Measurements from ENCODE around the gene SLC25A1. TPM values are rescaled to one million over a fixed set of nuclear protein-coding genes. Genes with fewer than 3 reads are reported as not detected.

SLC25A1 gene
- 54.1 TPM for total RNA-seq

DNA sequence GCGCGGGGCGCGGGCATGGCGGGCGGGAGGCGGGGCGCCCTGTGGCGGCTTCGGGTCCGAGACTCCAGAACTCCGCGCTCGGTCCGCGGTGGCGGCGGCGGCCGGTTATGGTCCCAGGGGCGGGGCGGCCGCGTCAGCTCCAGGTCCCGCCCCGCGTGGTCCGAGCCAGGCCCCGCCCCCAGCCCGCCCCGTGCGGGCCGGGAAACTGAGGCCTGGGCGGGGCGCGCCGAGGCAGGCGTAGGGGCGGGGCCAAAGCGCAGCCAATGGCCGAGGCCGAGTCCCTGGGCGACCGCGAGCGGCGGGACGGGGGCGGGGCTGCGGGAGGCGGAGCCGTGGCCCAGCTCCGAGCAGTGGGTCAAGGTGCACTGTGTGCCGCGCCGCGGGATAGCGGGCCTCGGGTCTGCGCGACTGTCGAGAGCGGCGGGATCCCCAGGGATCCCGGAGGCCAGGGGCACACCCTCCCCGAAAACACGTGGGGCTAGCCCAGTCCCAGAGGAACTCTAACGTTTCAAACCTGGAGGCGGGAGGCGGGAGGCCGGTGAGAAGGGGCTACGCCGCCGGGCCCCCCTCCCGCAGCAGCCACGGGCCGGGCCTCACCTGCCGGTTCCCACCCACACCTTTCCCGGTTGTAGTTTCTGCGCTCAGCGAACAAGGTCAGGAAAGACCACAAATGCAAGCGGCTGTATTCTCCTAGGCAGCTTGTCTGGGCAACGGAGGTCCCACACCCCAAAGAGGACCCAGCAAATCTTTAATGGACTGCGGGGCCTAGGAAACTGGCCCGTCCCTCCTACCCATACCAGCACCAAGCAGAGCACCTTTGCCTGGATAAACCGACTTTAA lies at the start of gene SLC25A1:
TSS of gene SLC25A1 (minus strand) at position 80 of the 840 bp plus-strand sequence. CDS start at position 17, 63 bp downstream.
- ATAC-seq (peak; percentile 91), DNase-seq (ENCODE audit: low spot score) (peak; percentile 96)
- intact Hi-C loops (cut with DNase I) = no loop called here

DNA sequence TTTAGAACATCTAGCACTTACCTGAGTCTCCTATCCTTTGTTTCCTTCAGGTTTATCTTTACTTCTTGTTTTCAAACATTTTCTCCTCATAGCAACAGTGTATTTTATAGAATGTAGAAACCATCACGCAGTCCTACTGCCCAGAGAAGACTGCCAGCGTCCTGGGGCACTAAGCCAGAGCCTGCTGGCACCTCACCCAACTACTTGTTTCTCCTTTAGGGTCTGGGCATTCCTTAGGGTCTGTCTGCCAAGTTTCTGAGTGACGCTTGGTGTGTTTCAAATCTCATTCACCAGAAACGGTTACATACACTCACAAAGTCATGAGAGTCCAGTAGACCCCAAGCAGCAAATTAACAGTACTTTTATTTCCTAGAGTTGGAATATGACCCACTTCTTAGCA lies 49.6 kb upstream of the SLC25A1 start:
- intact Hi-C loops (cut with DNase I) = no loop called here
- no peak for DNase-seq (ENCODE audit: low spot score)
- no peak for ATAC-seq

DNA sequence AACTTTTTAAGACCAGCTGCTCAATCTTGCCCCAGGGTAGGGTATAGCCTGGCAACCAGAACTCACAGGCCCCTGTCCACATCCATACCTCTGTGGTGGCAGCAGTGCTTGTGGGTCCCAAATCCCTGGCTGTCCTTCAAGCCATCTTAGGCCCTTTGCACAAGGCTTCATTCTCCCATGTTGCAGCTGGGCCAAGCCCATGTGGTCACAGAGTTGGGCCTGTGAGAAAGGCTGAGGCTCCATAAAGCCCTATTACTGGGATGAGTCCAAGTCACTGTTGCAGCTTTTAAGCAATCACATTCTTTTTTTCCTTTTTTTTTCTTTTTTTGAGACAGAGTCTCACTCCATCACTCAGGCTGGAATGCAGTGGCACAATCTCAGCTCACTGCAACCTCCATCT lies 47.9 kb upstream of the SLC25A1 start:
- DNase-seq (ENCODE audit: low spot score) (no peak), ATAC-seq (no peak)
- intact Hi-C loops (cut with DNase I) = no loop called here

DNA sequence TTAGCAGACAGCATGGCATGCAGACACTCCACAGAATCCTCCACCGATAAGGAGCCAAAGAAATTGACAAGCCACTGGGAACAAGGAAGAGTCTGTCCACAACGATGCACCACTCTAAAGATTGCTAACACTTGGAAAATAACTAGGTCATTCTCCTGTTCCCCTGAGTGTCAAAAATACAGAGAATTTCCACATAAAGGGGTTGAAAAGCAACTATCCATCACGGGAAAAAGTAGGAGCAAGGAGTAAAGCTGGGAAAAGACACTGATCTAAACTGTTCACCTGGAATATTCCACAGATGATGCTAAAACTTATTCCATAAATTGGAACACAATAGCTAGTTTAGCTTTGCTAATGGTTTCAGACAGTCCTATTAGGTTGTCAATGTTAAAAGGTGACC lies 47.0 kb upstream of the SLC25A1 start:
- ATAC-seq = no peak
- intact Hi-C loops (cut with DNase I) = no loop called here

DNA sequence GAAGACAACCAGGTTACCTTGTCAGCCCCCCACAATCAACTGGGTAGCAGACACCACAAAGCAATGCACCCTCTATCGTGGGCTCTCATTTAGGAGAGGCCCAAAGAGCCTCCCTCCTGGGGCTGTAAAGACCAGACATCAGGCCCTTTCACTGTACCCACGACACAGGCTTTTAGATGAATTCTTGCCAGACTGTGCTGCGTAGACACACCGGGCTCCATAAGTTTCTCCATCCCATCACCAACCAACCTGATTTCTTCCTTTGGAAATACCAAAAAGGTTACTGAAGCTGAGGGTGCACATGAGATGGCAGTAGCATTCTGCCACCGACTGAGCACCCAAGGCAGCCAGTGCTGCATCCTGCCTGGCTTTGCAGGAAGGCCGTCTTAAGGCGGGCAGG lies 46.4 kb upstream of the SLC25A1 start:
- no peak for ATAC-seq
- intact Hi-C loops (cut with DNase I) = no loop called here
- DNase-seq (ENCODE audit: low spot score) = no peak

More for the DNA sequence above, 47.0 kb upstream of the SLC25A1 start:
- DNase-seq (ENCODE audit: low spot score) = no peak

DNA sequence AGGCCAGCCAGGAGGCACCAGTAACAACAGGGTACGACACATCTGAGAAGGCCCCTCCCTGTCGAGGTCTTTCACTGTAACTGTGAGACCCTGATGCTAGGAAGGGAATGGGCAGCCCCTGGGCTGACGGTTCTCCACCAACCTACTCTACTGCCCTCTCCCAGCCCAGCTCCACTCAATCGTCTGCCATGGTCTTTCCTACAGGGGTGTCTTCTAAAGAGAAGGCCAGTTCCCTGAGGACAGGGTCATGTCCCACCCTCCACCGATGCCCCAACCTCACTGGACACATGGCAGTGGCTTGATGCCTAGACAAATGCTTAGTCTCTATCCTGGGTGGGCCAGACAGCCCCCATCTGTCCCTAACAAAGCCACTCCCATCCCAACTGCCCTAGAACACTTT lies 46.0 kb upstream of the SLC25A1 start:
- ATAC-seq (no peak), DNase-seq (ENCODE audit: low spot score) (no peak)
- intact Hi-C loops (cut with DNase I) = no loop called here

DNA sequence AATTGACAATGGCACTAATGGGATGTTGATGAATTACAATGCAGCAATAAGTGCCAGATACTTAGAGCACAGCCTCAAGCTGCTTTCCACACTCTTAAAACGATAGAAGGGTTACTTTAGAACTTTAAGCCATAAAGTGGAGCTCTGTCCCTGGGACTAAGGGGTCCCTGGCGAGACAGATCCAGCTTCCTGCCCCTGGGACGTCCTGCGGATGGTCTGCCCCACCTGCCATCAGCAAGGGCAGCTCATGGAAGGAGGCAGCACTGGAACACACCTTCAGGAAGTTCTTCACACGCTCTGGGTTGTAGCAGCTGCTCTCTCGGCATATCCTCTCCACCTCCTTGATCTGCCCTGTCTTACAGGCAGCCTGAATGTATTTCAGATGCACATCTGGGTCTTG lies 45.1 kb upstream of the SLC25A1 start:
- intact Hi-C loops (cut with DNase I) = no loop called here
- DNase-seq (ENCODE audit: low spot score) (no peak), ATAC-seq (no peak)

DNA sequence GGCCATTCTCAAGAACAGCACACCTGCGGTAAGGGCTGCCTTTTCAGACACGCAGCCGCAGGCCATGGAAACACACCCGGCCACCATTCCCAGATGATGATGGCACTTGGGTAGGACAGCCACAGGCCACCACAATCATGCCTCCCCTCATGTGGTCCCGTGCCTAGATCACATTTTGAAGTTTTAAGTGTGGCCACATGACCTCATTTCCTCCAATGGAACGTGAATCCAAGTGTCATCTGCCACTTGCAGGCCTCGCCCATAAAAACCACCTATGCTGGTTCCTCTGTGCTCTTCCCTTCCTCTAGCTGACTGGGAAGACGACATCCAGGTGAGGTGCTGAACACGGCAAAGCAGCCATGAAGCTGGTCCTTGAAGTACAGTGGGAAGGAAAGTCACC lies 44.6 kb upstream of the SLC25A1 start:
- DNase-seq (ENCODE audit: low spot score) (no peak), ATAC-seq (no peak)
- intact Hi-C loops (cut with DNase I) = no loop called here

DNA sequence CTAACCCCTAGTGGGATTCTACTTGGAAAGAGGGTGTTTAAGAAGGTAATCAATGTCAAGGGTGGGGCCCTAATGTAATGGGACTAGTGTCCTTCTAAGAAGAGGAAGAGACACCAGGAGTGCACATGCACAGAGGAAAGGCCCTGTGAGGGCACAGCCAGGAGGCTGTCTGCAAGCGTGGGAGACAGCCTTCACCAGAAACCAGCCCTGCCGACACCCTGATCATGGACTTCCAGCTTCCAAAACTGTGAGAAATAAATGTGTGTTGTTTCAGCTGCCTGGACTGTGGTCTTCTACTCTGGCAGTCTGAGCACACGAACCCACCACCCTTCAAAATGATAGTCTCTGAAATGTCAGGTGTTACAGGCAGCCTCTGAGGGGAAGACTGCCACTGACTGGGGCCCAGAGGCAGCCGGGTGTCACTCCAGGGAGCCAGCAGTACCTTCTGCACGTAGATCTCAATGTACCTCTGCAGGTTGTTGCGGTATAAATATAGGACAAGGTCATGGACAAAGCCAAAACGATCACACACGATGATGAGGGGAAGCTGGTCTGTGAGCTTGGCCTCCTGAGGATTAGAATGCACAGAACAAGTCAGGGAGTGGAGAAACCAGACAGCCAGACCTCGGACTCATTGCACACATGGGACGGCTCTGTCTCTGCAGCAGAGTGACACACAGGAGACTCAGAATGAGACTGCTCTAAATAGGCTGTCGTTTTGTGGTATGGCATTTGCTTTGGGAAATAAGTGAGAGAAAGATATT lies 43.9 kb upstream of the SLC25A1 start:
- DNase-seq (ENCODE audit: low spot score) (no peak), ATAC-seq (no peak)
- intact Hi-C loops (cut with DNase I) = no loop called here

- DNase-seq (ENCODE audit: low spot score) = no peak
- no peak for ATAC-seq
- intact Hi-C loops (cut with DNase I) = no loop called here
Measured at GRCh38 chr22:19220867-19221266, 42.3 kb upstream of the SLC25A1 start.

DNA sequence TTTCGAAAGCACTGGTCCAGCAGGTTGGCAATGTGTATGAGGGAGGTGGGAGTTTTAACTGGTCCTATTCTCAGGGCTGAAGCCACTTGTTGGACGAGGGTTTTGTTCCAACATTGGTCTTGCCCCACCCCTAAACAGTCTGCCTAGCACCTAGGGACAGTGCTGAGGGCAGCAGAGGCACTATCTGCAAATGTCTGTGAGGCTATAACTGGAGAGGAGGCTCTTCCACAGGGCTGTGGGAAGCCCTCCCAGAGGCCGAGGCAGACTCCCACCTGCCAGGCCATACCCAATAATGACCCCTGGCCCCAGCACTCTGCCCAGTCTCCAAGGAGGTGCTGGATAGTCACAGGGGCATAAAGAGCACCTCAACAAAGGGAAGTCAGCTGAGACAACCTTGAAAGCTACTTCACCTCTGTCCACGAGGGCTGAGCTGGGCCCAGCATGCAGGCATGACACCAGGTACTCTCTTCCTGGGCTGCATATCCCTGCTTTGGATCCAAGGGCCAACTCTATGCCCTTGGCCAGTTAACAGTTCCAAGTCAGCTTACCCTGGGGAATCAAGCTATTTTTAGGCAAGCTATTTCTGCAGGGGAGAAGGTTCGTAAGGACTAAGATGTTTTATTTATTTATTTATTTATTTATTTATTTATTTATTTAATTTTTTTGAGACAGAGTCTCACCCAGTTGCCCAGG lies 40.2 kb upstream of the SLC25A1 start:
- ATAC-seq (peak; percentile 47), DNase-seq (ENCODE audit: low spot score) (no peak)
- intact Hi-C loops (cut with DNase I) = no loop called here

DNA sequence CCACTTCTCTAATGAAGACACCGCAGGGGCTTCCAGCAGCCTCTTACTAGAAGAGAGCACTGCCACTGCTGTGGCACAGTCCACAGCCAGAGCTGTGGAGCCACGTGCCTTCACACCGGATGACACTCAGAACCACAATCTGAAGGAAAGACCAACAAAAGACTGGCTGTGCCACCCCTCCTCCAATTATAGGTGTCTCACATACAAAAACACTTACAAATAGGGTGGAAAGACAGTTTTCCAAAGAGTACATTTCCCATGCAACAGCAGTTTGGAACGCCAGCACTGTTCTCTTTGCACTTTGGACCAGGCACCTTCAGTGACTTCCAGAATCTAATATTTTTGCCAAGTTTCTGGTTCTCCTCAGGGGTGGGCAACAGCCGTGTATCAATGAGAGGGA lies 38.0 kb upstream of the SLC25A1 start:
- DNase-seq (ENCODE audit: low spot score) = no peak
- intact Hi-C loops (cut with DNase I) = no loop called here
- ATAC-seq = no peak

DNA sequence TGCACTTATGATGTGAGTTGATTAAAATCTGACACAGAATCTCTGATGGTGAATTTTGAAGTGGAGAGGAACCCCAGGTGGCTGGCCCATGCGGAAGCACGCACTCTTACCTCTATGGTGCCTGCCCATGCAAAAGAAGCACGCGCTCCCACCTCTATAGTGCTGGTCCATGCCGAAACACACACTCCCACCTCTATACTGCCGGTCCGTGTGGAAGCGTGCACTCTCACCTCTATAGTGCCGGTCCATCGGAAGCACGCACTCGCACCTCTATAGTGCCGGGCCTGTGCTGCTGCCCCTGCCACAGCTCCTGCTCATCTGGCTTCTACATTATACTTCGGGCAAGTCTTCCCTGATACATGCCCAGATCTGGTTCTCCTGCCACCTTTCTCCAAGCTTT lies 36.8 kb upstream of the SLC25A1 start:
- DNase-seq (ENCODE audit: low spot score) = no peak
- intact Hi-C loops (cut with DNase I) = no loop called here
- ATAC-seq = no peak

DNA sequence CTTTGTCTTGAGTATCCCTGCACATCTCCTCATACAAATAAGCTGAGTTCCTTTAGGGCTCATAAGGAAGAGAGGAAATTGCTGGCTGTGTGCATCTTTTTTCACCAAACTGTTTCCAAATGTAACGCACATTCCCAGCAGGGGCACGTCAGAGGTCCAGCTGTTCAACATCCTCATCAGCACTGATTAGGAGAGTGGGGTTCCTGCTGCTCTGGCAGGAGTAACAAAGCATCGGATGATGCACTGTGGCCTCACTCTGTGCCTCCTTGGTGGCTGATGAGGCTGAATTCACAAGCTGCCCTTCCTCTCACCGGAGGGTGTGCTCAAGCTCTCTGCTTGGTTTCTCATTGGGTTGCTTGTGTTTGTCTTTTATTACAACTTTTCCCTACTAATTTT lies 35.5 kb upstream of the SLC25A1 start:
- DNase-seq (ENCODE audit: low spot score) = no peak
- no peak for ATAC-seq
- intact Hi-C loops (cut with DNase I) = no loop called here

GRCh38 chr22:19213442-19214077 lies 35.0 kb upstream of the SLC25A1 start:
- intact Hi-C loops (cut with DNase I) = no loop called here
- DNase-seq (ENCODE audit: low spot score) (no peak), ATAC-seq (no peak)

DNA sequence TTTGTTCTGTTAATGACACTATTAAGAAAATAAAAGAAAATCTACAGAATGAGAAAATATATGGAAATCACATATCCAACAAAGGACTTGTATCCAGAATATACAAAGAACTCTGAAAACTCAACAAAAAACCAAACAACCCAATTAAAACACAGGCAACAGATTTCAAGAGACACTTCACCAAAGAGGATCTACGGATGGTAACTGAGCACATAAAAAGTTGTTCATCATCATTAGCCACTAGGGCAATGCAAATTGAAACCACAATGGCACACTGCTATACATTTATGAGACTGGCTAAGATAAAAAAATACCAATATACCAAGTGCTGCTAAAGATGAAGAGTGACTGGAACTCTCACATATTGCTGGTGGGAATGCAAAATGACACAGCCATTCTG lies 34.5 kb upstream of the SLC25A1 start:
- no peak for DNase-seq (ENCODE audit: low spot score)
- intact Hi-C loops (cut with DNase I) = no loop called here
- no peak for ATAC-seq

GRCh38 chr22:19212302-19212870 lies 33.9 kb upstream of the SLC25A1 start:
- no peak for ATAC-seq
- no peak for DNase-seq (ENCODE audit: low spot score)
- intact Hi-C loops (cut with DNase I) = no loop called here

GRCh38 chr22:19210188-19210587 lies 31.7 kb upstream of the SLC25A1 start:
- intact Hi-C loops (cut with DNase I) = no loop called here
- DNase-seq (ENCODE audit: low spot score) (no peak), ATAC-seq (no peak)

DNA sequence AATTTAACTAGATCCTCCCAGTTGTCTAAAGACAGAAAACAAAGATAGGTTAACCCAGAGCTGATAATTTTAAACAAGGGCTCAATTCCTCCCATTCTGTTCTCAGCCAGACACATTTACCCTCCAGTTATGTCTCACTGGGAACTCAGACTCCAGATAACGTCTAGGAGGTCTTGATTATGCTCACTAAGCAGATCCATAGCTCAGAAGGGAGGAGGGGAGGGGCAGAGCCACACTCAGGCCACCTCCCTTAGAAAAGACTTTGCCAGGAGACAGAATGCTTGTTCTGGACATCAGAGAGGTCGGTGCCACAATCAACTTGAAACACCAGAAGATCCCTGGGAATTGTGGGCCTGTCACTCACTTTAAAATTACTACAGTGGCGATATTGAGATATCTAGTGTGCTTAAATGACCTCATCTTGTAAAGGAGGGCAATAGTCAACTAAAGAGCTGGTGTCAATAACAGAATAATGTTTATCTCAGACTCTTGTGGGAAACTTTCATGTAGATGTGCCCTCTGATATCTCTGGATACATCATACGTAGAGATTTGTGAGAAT lies 29.8 kb upstream of the SLC25A1 start:
- DNase-seq (ENCODE audit: low spot score) = no peak
- ATAC-seq = no peak
- intact Hi-C loops (cut with DNase I) = no loop called here

Measured in sciatic nerve (tissue), 2 donors.